DMS153 treated with DMSO at 0.1 percent for 48 hours (cell line): Measurements from ENCODE around the gene SLC25A21.
"Not testable (repeated sequence)": the region's sequence is repeated elsewhere in the genome, so short reads cannot be mapped to it uniquely, and the experiment has no call there.

Experiments used
- DNase-seq: peaks from one replicate; lab custom pipeline; 2025; ENCODE audit not compliant: unreplicated experiment; lab: John Stamatoyannopoulos, UW

Gene SLC25A21

GRCh38 chr14:36996133-36996856, 176.1 kb downstream of the SLC25A21 start:
- no peak for DNase-seq

DNA sequence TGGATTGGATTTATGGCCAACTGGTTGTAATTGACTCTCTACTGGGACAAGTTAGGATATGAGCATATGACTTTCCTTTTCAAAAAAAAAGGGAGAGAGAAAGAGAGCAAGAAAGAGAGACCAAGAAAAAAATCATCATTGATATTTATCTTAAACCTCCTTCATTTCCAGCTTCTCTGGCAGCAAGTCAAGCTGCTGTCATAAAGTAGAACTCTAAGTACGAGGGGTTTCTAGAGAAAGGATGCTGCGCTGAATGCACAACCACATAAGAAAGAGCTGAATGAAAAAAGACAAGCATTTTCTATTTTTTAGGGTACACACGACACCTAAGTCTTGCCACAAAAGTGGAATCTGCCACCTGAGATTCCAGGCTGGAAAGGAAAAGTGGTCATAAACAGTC, 182.6 kb downstream of the SLC25A21 start:
- no peak for DNase-seq

GRCh38 chr14:36988989-36989388, 183.4 kb downstream of the SLC25A21 start:
- no peak for DNase-seq

DNA sequence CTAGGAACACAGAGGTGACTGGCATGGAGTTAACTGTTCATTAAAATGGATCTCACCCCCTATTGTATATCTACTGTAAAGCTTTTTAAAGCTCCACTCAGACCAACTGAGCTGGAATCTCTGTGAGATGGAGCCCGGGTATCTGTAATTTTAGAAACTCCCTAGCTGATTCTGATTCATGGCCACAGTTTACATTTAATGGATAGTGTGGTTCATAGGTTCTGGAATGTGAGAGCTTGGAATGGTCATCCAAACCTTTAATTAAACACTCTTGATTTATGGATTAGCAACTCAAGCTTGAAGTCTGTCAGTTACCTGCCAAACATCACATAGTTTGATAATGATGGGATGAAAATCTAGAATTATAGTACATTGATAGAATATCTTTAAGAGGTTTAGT, 183.8 kb downstream of the SLC25A21 start:
- DNase-seq: no peak

DNA sequence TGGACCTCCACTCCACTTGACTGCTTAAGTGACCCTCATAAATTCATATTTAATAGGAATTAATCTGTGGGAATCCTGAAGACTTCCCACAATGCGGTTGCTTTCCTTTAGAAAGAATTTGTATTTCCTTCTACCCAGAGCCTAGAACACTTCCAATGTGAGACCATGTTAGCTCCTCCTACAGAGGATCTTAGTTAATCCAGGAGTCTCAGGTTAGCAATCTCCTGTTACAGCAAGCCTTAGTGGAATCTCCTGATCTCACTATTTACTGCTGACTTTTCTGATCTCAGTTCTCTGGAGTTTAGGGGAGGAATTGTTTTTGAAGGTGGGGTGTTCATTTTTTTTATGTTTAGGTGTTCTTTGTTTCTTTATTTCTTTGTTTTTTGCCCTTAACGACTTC, 186.0 kb downstream of the SLC25A21 start:
- no peak for DNase-seq

DNA sequence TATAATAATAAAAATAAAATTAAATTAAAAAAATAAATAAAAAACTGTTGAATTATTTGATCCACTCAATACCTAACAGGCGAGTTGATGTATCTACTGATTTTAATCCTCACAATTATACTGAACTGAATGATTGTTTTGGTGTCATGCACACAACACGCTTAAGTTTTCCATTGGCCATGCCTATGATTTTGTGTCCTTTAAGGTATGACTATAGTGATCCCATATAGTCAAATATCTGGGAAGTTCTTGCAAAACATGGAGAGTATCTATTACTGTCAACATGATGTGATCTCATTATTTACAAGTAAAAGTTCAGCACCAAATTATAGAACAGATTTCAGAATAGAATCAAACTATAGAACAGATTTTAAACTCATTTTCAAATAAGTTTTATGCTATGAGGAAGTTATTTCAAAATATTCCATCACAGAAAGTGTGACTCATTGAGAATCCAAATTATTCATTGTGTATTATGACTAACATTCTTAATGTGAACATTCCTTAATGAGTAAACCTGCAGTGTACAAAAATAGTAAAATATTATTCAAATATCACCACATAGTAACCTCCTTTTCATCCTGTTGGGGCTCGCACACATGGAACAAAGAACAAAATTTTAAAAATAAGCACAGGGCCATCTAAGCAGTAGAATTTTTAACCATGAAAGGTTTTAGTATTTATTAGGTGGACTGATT, 190.4 kb downstream of the SLC25A21 start:
- no peak for DNase-seq

DNA sequence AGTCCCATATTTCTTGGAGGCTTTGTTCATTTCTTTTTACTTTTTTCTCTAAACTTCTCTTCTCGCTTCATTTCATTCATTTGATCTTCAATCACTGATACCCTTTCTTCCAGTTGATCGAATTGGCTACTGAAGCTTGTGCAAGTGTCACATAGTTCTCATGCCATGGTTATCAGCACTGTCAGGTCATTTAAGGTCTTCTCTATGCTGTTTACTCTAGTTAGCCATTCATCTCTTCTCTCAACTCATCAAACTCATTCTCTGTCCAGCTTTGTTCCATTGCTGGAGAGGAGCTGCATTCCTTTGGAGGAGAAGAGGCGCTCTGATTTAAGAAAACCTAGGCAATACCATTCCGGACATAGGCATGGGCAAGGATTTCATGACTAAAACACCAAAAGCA, 192.0 kb downstream of the SLC25A21 start:
- not testable (repeated sequence) for DNase-seq

GRCh38 chr14:36979863-36980262, 192.5 kb downstream of the SLC25A21 start:
- no peak for DNase-seq

DNA sequence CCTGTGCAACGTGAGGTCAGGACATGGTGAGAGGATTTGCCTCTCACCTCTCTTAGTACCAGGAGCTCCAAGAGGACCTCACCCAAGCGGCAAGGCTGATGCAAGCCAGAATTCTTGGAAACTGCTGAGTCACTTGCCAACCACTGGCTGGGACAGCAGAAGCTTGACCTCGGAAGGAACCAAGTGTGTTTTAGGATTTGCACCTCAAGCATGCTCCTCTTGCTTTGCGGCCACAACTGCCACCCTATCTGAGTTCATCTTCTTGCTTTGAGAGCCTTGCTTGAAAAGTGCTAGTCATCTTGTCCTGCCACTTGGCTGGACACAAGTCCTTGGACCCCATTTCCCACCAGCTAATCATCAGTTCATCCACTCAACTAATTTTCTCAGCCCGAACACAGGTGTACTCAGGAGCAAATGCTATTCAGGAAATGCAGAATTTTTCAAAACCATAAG, 195.8 kb downstream of the SLC25A21 start:
- no peak for DNase-seq

DNA sequence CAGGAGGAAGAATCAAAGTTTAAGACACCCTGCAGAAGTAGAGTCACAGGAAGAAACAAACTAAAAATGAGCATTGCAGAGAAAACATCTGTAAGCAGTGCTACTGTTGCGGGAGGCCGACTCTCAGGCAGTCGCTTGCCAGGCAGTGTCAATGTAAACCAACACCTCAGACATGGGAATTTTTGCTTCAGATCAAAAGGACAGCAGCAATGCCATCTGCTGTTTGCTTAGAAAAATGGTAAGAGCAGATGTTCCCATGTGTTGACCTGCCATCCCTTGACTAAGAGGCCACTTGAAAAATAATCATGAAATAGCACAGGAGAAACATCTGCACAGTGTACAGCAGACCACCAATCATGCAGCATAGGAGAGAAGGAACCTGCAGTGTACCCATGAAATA, 196.6 kb downstream of the SLC25A21 start:
- peak; percentile 28 for DNase-seq

GRCh38 chr14:36974985-36975384, 197.4 kb downstream of the SLC25A21 start:
- DNase-seq: no peak

- no peak for DNase-seq
These were observed 198.5 kb downstream of the SLC25A21 start for GRCh38 chr14:36973806-36974442.

- DNase-seq: no peak
These were observed 201.0 kb downstream of the SLC25A21 start for GRCh38 chr14:36971263-36971855.

GRCh38 chr14:36967892-36968555, 204.4 kb downstream of the SLC25A21 start:
- no peak for DNase-seq

GRCh38 chr14:36955967-36956366, 216.4 kb downstream of the SLC25A21 start:
- no peak for DNase-seq

DNA sequence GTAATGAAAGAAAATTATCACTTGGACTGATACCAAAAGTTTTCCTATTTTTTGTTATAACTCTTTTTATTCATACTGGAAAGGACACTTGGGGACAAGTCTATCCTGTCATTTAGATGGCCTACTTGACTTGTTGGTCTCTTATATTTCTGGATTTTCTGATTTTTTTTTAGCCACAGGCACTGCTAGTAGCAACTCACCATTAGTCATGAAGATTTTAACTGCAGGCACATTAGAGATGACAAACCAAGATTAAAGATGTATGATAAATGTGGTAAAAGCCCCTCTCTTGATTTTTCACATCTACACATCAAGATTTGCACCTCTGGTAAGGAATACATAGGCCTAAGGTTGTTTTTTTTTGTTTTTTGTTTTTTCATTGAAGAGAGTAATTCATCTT, 217.0 kb downstream of the SLC25A21 start:
- no peak for DNase-seq

DNA sequence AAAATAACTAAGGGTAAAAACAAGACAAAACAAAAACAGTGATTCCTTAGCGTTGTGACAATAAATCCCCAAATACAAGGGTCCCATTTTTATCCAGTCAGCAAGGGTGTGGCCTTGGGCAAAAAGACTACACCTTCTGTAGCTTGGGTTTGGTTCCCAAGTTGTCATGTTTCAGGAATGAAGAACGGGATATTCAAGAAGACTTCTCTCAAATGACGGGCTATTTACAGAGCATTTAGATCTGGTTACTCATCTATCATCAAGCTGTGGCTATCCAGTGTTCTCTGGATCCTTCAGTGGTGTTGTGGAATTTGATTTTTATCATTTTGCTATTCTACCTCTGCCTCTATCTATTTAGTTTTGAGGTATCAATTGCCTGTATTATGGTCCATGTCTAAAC, 219.7 kb downstream of the SLC25A21 start:
- no peak for DNase-seq

DNA sequence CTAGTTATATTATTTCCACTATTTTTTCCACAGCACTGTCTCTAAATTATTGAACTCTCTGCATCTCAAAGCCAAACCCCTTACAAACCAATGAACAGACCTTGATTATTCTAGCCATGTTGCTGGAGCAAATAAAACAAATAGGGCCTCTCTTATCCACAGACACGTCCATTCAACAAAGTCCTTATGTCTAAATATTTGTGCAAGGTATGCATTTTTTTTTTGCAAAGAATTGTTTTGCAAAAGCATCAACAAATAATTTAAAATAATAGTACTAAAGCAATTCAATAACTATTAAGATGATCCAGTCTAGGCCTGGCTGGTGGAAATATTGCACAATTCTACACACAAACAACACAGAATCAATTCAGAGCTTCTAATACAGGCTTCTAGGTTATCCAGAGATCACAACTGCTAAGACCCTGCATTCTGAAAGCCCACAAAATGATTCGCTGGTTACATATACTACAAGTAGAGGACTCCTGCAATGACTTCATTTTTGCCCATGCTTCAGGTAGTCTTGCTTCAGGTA, 221.0 kb downstream of the SLC25A21 start:
- DNase-seq: no peak

- DNase-seq: no peak
These were observed 221.6 kb downstream of the SLC25A21 start for GRCh38 chr14:36950812-36951211.

DNA sequence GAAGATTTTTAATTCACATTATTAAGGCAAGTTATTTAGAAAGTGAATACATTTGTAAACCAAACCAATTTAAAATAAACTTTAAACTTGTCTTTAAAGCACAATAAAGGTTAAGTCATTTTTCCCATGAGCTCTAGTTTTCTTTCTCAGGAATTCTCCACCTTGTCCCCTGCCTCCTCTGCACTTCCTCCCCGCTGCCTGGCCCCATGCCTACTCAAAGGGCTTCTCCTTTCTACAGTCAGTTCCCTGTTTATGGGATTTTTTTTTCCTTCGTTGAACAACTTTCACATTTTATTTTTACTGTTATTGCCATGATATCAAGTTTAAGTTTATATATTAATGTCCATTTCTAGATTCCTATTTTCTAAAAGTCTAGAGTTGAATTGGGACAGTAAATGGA, 223.0 kb downstream of the SLC25A21 start:
- no peak for DNase-seq
